ENCODE measurements around the gene DNM2. TPM values are rescaled to one million over a fixed set of nuclear protein-coding genes. Genes with fewer than 3 reads are reported as not detected.

Gene DNM2
- total and polyA plus RNA-seq, 2 of the 13 experiments (the other 11 are each of a cell fraction or from before 2014, with no cell fraction given), result 41.7 to 59.8 TPM

DNA sequence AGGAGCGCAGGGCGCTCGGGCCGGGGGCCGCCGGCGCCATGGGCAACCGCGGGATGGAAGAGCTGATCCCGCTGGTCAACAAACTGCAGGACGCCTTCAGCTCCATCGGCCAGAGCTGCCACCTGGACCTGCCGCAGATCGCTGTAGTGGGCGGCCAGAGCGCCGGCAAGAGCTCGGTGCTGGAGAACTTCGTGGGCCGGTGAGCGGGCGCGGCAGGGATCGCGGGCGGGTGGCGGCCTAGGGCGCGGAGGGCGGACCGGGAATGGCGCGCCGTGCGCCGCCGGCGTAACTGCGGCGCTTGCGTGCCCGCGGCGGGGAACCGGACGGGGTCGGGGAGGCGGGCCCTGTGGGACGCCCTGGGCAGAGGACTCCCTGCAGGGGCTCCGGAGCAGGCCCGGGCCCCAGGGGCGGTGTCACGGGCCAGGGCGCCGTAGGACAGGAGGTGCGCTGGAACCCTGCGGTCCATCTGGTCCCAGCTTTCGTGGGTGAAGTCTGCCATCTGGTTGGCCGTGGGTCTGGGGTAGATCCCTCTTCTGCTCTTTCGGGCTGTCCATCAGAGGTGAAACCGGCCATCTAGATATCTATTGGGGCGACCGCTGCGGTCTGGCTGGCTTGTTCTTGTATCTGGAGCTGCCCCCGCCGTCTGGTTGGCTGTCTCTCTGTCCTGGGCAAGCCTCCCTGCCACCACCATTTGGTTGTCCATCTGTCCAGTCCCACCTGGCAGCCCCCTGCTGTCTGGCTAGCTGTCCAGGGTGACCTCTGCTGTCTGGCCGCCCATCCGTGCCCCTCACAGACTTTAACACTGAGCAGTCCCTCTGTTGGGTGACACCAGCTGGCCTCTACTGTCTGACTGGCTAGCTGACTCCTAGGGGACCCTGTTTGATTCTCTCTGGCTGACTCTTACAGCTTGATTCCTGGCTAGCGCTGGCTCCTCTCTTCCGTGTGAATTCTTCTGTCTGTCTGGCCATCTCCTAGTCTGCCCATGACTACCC lies 622 bp downstream of the DNM2 start (continued):
- TF ChIP-seq TFAP4 (IDR thresholded peaks at IDR 0.05; ENCODE audit: borderline replicate concordance, low read depth) (peak; percentile 37; the same call in 1 of the 2 replicates), CCDC6 (CRISPR knock-in tag; IDR thresholded peaks at IDR 0.05) (0 out of 2 replicates have a peak, but pooled peaks have one; percentile 34), MAFG (CRISPR knock-in tag; IDR thresholded peaks at IDR 0.05) (no peak), KLF9 (CRISPR knock-in tag; IDR thresholded peaks at IDR 0.05; ENCODE audit: low read depth) (no peak), ZSCAN21 (CRISPR knock-in tag; IDR thresholded peaks at IDR 0.05; ENCODE audit: borderline replicate concordance) (peak; percentile 61; the same call in 1 of the 2 replicates), ZNF160 (CRISPR knock-in tag; IDR thresholded peaks at IDR 0.05) (no peak), GPN1 (CRISPR knock-in tag; IDR thresholded peaks at IDR 0.05; ENCODE audit: borderline replicate concordance) (no peak), ZNF644 (CRISPR knock-in tag; IDR thresholded peaks at IDR 0.05; ENCODE audit: low read depth) (no peak), ZNF567 (CRISPR knock-in tag; IDR thresholded peaks at IDR 0.05; ENCODE audit: borderline replicate concordance) (0 out of 2 replicates have a peak, but pooled peaks have one; percentile 67), ZNF260 (CRISPR knock-in tag; IDR thresholded peaks at IDR 0.05; ENCODE audit: borderline replicate concordance, low read depth) (0 out of 2 replicates have a peak, but pooled peaks have one; percentile 22), ZSCAN20 (CRISPR knock-in tag; IDR thresholded peaks at IDR 0.05; ENCODE audit: borderline replicate concordance) (peak; percentile 53; the same call in 1 of the 2 replicates), ETS1 (CRISPR knock-in tag; IDR thresholded peaks at IDR 0.05) (no peak), ATF1 (CRISPR knock-in tag; IDR thresholded peaks at IDR 0.05) (no peak), ZNF337 (CRISPR knock-in tag; IDR thresholded peaks at IDR 0.05; ENCODE audit: borderline replicate concordance, low read depth) (no peak), ATRX (CRISPR knock-in tag; IDR thresholded peaks at IDR 0.05; ENCODE audit: borderline replicate concordance) (no peak), MYC (CRISPR knock-in tag; IDR thresholded peaks at IDR 0.05; ENCODE audit: borderline replicate concordance) (peak; percentile 31; the same call in 1 of the 2 replicates), ZNF547 (CRISPR knock-in tag; IDR thresholded peaks at IDR 0.05) (0 out of 2 replicates have a peak, but pooled peaks have one; percentile 40), AGO2 (optimal IDR thresholded peaks at IDR 0.05; ENCODE audit: low read depth, low read length) (peak; percentile 44), ISX (CRISPR knock-in tag; conservative IDR thresholded peaks at IDR 0.05) (0 out of 2 replicates have a peak, but pooled peaks have one; percentile 55), ZNF607 (CRISPR knock-in tag; IDR thresholded peaks at IDR 0.05; ENCODE audit: borderline replicate concordance) (0 out of 2 replicates have a peak, but pooled peaks have one; percentile 34), ZFYVE20 (CRISPR knock-in tag; IDR thresholded peaks at IDR 0.05; ENCODE audit: borderline replicate concordance, low read depth) (no peak), KMT2A (CRISPR knock-in tag; IDR thresholded peaks at IDR 0.05) (peak; percentile 47; the same call in 1 of the 2 replicates), ZSCAN12 (CRISPR knock-in tag; IDR thresholded peaks at IDR 0.05) (0 out of 2 replicates have a peak, but pooled peaks have one; percentile 2), CREB1 (IDR thresholded peaks at IDR 0.05) (no peak), CREB1 (CRISPR knock-in tag; IDR thresholded peaks at IDR 0.05) (no peak), KAT7 (CRISPR knock-in tag; IDR thresholded peaks at IDR 0.05; ENCODE audit: borderline replicate concordance) (peak; percentile 62; the same call in 1 of the 2 replicates), GLI4 (CRISPR knock-in tag; IDR thresholded peaks at IDR 0.05; ENCODE audit: borderline replicate concordance) (no peak; the same call in 1 of the 2 replicates), ZNF383 (CRISPR knock-in tag; IDR thresholded peaks at IDR 0.05; ENCODE audit: borderline replicate concordance) (no peak), ZNF619 (CRISPR knock-in tag; IDR thresholded peaks at IDR 0.05) (no peak)

All from HepG2 (cell line).